Vagina (tissue), 2 donors: Measurements from ENCODE around the gene ACTC1.

Experiments used
- CTCF ChIP-seq, 3 experiments: fragments of 450-650 bp in 2 of 3; fragments of 200-600 bp in 1 of 3; sonication (generic) in 1 of 3; IDR thresholded peaks; one replicate each; pipeline ENCODE4 v1.5.1; 2017 to 2019; ENCODE audit warnings: antibody characterized with exemption in 3 of 3, mild to moderate bottlenecking in 2 of 3, moderate library complexity in 2 of 3
- POLR2A ChIP-seq, 2 donors: fragments of 450-650 bp; IDR thresholded peaks; one replicate each; pipeline ENCODE4 v1.6.1; 2017; ENCODE audit warnings: antibody characterized with exemption in 2 of 2, mild to moderate bottlenecking in 2 of 2, moderate library complexity in 2 of 2
- POLR2AphosphoS5 ChIP-seq, 2 donors: sonication (generic); formaldehyde crosslinking; IDR thresholded peaks; one replicate each; pipeline ENCODE4 v1.9.0; 2017; ENCODE audit warnings: antibody characterized with exemption in 2 of 2, mild to moderate bottlenecking in 2 of 2, low read depth in 1 of 2; ENCODE audit not compliant: insufficient read depth in 1 of 2

GRCh38 chr15:34804776-34805175 is 9.4 kb upstream of the ACTC1 start:
- no peak for TF ChIP-seq CTCF (IDR thresholded peaks at IDR 0.05)
- TF ChIP-seq POLR2A (IDR thresholded peaks at IDR 0.05) = no peak
- TF ChIP-seq POLR2AphosphoS5 (IDR thresholded peaks at IDR 0.05; ENCODE audit: insufficient read depth in 1 of 2, low read depth in 1 of 2) = no peak
